Gastroesophageal sphincter (tissue), 4 donors: ENCODE data around the gene APOL1. TPM values are rescaled to one million over a fixed set of nuclear protein-coding genes. Genes with fewer than 3 reads are reported as not detected.

Experiments
- ATAC-seq: fragments of 150-250 bp; one replicate; pipeline ENCODE4 v1.9.1; 2016; ENCODE audit warnings: mild to moderate bottlenecking, moderate library complexity
- H3K27ac ChIP-seq, 4 donors: fragments of 200-600 bp; sonication (generic) in 3 of 4; 1 replicate in 3 of 4; 2 replicates in 1 of 4; pipeline ENCODE4 v1.5.1; 2016 to 2019
- H3K27me3 ChIP-seq: fragments of 200-600 bp; sonication (generic); one replicate; pipeline ENCODE4 v1.5.1; 2019
- H3K36me3 ChIP-seq, 2 donors: fragments of 200-600 bp; sonication (generic); one replicate each; pipeline ENCODE4 v1.5.1; 2019; ENCODE audit warnings: control low read depth in 1 of 2
- H3K4me1 ChIP-seq, 3 donors: fragments of 200-600 bp; sonication (generic); 1 replicate in 2 of 3; 2 replicates in 1 of 3; pipeline ENCODE4 v1.5.1; 2016 to 2019; ENCODE audit warnings: control low read depth in 2 of 3
- H3K4me3 ChIP-seq, 2 donors: fragments of 200-600 bp; sonication (generic); one replicate each; pipeline ENCODE4 v1.5.1; 2019; ENCODE audit warnings: mild to moderate bottlenecking in 1 of 2, moderate library complexity in 1 of 2
- H3K9me3 ChIP-seq, 3 donors: fragments of 200-600 bp; sonication (generic); one replicate each; pipeline ENCODE4 v1.5.1; 2017 to 2019; ENCODE audit warnings: control low read depth in 2 of 3
- CTCF ChIP-seq, 4 experiments: fragments of 200-600 bp in 2 of 4; fragments of 450-650 bp in 2 of 4; sonication (generic) in 1 of 4; IDR thresholded peaks; one replicate each; pipeline ENCODE4 v1.5.1; 2017 to 2019; ENCODE audit warnings: antibody characterized with exemption in 4 of 4, mild to moderate bottlenecking in 2 of 4, moderate library complexity in 2 of 4
- EP300 ChIP-seq: sonication (generic); formaldehyde crosslinking; IDR thresholded peaks from one replicate; pipeline ENCODE4 v1.6.1; 2017; ENCODE audit warnings: antibody characterized with exemption, mild to moderate bottlenecking
- POLR2A ChIP-seq, 2 donors: fragments of 450-650 bp; IDR thresholded peaks; one replicate each; pipeline ENCODE4 v1.6.1; 2017; ENCODE audit warnings: antibody characterized with exemption in 2 of 2, mild to moderate bottlenecking in 2 of 2, moderate library complexity in 1 of 2
- POLR2AphosphoS5 ChIP-seq: sonication (generic); formaldehyde crosslinking; IDR thresholded peaks from one replicate; pipeline ENCODE4 v1.6.1; 2017; ENCODE audit warnings: antibody characterized with exemption
- WGBS, 2 donors: methylation state at CpG; one replicate each; pipeline ENCODE4 v1.1.5; 2018; ENCODE audit warnings: low coverage in 1 of 2; 5-methylcytosine and 5-hydroxymethylcytosine counted together
- total RNA-seq, 4 donors: library from RNA; depleted of rRNA; stranded (reverse); fragments of >200 nt; gene quantifications; one replicate each; pipeline ENCODE4 v1.1.0, GENCODE V29; 2016

APOL1 gene
- total RNA-seq, 4 donors from 2014 or later: 10.0 to 53.7 (median 26.0) TPM

- Histone ChIP-seq H3K36me3 (peaks cover 0 to 34% of the 10 kb centered on the region in 2 donors), H3K9me3 (no peaks in the 10 kb centered on the region), H3K27me3 (no peaks in the 10 kb centered on the region), H3K4me1 (peaks cover 0 to 41% (median 7%) of the 10 kb centered on the region in 3 donors), H3K4me3 (no peak overlapping the region), H3K27ac (peak overlapping the region in 3 of 4 donors; percentile 49 to 63 (median 54))
- 48 to 71% methylated on average over 7 of the region's 8 CpGs for WGBS, 2 donors
- no peak for ATAC-seq
- TF ChIP-seq POLR2AphosphoS5 (peak; percentile 45), EP300 (no peak)
These were observed 26.3 kb downstream of the APOL1 start for GRCh38 chr22:36279219-36279666.

- H3K27me3 ChIP-seq: no peaks in the 10 kb centered on the region
- H3K9me3 ChIP-seq: no peaks in the 10 kb centered on the region
- H3K36me3 ChIP-seq: peaks cover 0 to 46% of the 10 kb centered on the region in 2 donors
- no peak overlapping the region for H3K4me3 ChIP-seq
- peak; percentile 5 for ATAC-seq
- 55 to 78% methylated on average over 4 to 8 of the region's 8 CpGs for WGBS, 2 donors
- H3K27ac ChIP-seq: peak overlapping the region in 2 of 4 donors; percentile 24 to 63
- TF ChIP-seq CTCF (IDR thresholded peaks at IDR 0.05): no peak
- peak; percentile 4 for TF ChIP-seq POLR2AphosphoS5
- no peak for TF ChIP-seq POLR2A (IDR thresholded peaks at IDR 0.05)
- TF ChIP-seq EP300: no peak
- H3K4me1 ChIP-seq: peaks cover 0 to 51% (median 7%) of the 10 kb centered on the region in 3 donors
These were observed 27.4 kb downstream of the APOL1 start for GRCh38 chr22:36280379-36280778.

- 43 to 69% methylated on average over 9 to 11 of the region's 14 CpGs for WGBS, 2 donors
- H3K4me1 ChIP-seq: peaks cover 0 to 66% (median 13%) of the 10 kb centered on the region in 3 donors
These were observed 28.9 kb downstream of the APOL1 start for GRCh38 chr22:36281781-36282327.

GRCh38 chr22:36282328-36282831 lies 29.4 kb downstream of the APOL1 start:
- H3K36me3 ChIP-seq: peaks cover 0 to 66% of the 10 kb centered on the region in 2 donors

More at GRCh38 chr22:36281781-36282327, 28.9 kb downstream of the APOL1 start:
- H3K27ac ChIP-seq: peak overlapping the region in 3 of 4 donors; percentile 5 to 55 (median 51)
- no peaks in the 10 kb centered on the region for H3K9me3 ChIP-seq
- peaks cover 0 to 61% of the 10 kb centered on the region in 2 donors for H3K36me3 ChIP-seq
- ATAC-seq: no peak
- H3K27me3 ChIP-seq: no peaks in the 10 kb centered on the region
- TF ChIP-seq CTCF (IDR thresholded peaks at IDR 0.05) (no peak), POLR2AphosphoS5 (peak; percentile 6), EP300 (no peak)
- H3K4me3 ChIP-seq: no peak overlapping the region

GRCh38 chr22:36284171-36284571 lies 31.2 kb downstream of the APOL1 start:
- H3K27ac ChIP-seq: peak overlapping the region in 2 of 4 donors; percentile 81 to 86
- 82 to 84% methylated on average over 9 to 10 of the region's 24 CpGs for WGBS, 2 donors
- no peaks in the 10 kb centered on the region for H3K9me3 ChIP-seq
- TF ChIP-seq EP300: no peak
- no peak for TF ChIP-seq CTCF (IDR thresholded peaks at IDR 0.05)
- TF ChIP-seq POLR2A (IDR thresholded peaks at IDR 0.05): no peak
- TF ChIP-seq POLR2AphosphoS5: no peak
- H3K36me3 ChIP-seq: peaks cover 0 to 84% of the 10 kb centered on the region in 2 donors
- H3K4me1 ChIP-seq: peaks cover 0 to 69% (median 5%) of the 10 kb centered on the region in 3 donors
- H3K27me3 ChIP-seq: no peaks in the 10 kb centered on the region
- H3K4me3 ChIP-seq: no peak overlapping the region
- no peak for ATAC-seq

More at GRCh38 chr22:36282328-36282831, 29.4 kb downstream of the APOL1 start:
- no peak overlapping the region for H3K4me3 ChIP-seq
- peak overlapping the region in 3 of 4 donors; percentile 5 to 55 (median 51) for H3K27ac ChIP-seq
- H3K4me1 ChIP-seq: peaks cover 0 to 68% (median 12%) of the 10 kb centered on the region in 3 donors
- H3K9me3 ChIP-seq: no peaks in the 10 kb centered on the region
- no peaks in the 10 kb centered on the region for H3K27me3 ChIP-seq
- ATAC-seq: no peak
- WGBS, 2 donors: 66% methylated on average over 5 to 6 of the region's 24 CpGs
- TF ChIP-seq POLR2AphosphoS5 (peak; percentile 0), POLR2A (IDR thresholded peaks at IDR 0.05) (no peak)
